BE2C (cell line): Measurements from ENCODE around the gene EFEMP1.

Source experiments
- DNase-seq: peaks from one replicate; pipeline ENCODE4 v3.0.0-alpha.2; 2020
- H3K27me3 ChIP-seq: fragments of 250-450 bp; sonication (Bioruptor Pico); 2 replicates; pipeline ENCODE4 v1.5.1; 2020; ENCODE audit warnings: mild to moderate bottlenecking
- H3K36me3 ChIP-seq: fragments of 250-450 bp; sonication (Bioruptor Pico); 2 replicates; pipeline ENCODE4 v1.5.1; 2020; ENCODE audit warnings: mild to moderate bottlenecking
- H3K4me1 ChIP-seq: fragments of 250-450 bp; sonication (Bioruptor Pico); 2 replicates; pipeline ENCODE4 v1.5.1; 2020
- H3K4me3 ChIP-seq: 2 replicates; pipeline ENCODE4 v1.5.1; 2011; ENCODE audit warnings: low read depth, low read length
- H3K9me3 ChIP-seq: fragments of 250-450 bp; sonication (Bioruptor Pico); 2 replicates; pipeline ENCODE4 v1.5.1; 2020
- TF ChIP-seq, protein P1 (sequence below): IDR thresholded peaks from 2 replicates; pipeline ENCODE4 v1.5.1; 2012; ENCODE audit warnings: mild to moderate bottlenecking, low read depth, low read length

EFEMP1 gene

GRCh38 chr2:55859875-55860274 is 63.7 kb downstream of the EFEMP1 start:
- no peaks in the 10 kb centered on the region for H3K4me1 ChIP-seq
- TF ChIP-seq, protein P1, sequence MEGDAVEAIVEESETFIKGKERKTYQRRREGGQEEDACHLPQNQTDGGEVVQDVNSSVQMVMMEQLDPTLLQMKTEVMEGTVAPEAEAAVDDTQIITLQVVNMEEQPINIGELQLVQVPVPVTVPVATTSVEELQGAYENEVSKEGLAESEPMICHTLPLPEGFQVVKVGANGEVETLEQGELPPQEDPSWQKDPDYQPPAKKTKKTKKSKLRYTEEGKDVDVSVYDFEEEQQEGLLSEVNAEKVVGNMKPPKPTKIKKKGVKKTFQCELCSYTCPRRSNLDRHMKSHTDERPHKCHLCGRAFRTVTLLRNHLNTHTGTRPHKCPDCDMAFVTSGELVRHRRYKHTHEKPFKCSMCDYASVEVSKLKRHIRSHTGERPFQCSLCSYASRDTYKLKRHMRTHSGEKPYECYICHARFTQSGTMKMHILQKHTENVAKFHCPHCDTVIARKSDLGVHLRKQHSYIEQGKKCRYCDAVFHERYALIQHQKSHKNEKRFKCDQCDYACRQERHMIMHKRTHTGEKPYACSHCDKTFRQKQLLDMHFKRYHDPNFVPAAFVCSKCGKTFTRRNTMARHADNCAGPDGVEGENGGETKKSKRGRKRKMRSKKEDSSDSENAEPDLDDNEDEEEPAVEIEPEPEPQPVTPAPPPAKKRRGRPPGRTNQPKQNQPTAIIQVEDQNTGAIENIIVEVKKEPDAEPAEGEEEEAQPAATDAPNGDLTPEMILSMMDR, result no peak
- H3K36me3 ChIP-seq, result no peaks in the 10 kb centered on the region
- H3K9me3 ChIP-seq, result no peaks in the 10 kb centered on the region
- DNase-seq, result no peak
- no peaks in the 10 kb centered on the region for H3K27me3 ChIP-seq
- no peak overlapping the region for H3K4me3 ChIP-seq

DNA sequence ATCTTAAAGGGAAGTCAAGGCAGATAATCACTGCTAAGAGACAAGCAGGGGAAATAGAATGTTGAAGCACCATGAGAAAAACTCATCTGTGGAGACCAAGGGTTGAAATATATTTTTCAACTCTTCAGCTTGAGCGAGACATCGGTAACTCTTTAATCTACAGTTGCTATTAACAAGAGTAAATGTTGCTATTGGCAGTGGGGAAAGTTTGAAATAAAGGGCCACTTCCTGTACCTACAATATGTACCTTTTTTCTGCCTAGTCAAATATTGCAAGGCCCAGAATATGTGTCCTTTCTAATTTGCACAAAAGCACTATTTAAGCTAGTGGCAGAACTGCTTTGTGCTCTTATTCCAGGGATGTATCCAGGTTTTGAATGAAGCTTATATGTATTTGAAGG is 65.8 kb downstream of the EFEMP1 start:
- TF ChIP-seq, protein P1, result no peak
- Histone ChIP-seq H3K36me3 (no peaks in the 10 kb centered on the region), H3K4me3 (no peak overlapping the region), H3K9me3 (no peaks in the 10 kb centered on the region), H3K27me3 (no peaks in the 10 kb centered on the region), H3K4me1 (no peaks in the 10 kb centered on the region)
- DNase-seq, result no peak

GRCh38 chr2:55856936-55857335 is 66.6 kb downstream of the EFEMP1 start:
- H3K27me3 ChIP-seq, result no peaks in the 10 kb centered on the region
- H3K36me3 ChIP-seq, result no peaks in the 10 kb centered on the region
- H3K4me1 ChIP-seq, result no peaks in the 10 kb centered on the region
- H3K9me3 ChIP-seq, result no peaks in the 10 kb centered on the region
- no peak overlapping the region for H3K4me3 ChIP-seq
- TF ChIP-seq, protein P1, result no peak
- no peak for DNase-seq

- H3K27me3 ChIP-seq, result no peaks in the 10 kb centered on the region
- no peak for DNase-seq
- no peaks in the 10 kb centered on the region for H3K4me1 ChIP-seq
- H3K9me3 ChIP-seq, result no peaks in the 10 kb centered on the region
- TF ChIP-seq, protein P1, result no peak
- H3K4me3 ChIP-seq, result no peak overlapping the region
- H3K36me3 ChIP-seq, result no peaks in the 10 kb centered on the region
Observed at GRCh38 chr2:55848096-55848495, 75.5 kb downstream of the EFEMP1 start.

DNA sequence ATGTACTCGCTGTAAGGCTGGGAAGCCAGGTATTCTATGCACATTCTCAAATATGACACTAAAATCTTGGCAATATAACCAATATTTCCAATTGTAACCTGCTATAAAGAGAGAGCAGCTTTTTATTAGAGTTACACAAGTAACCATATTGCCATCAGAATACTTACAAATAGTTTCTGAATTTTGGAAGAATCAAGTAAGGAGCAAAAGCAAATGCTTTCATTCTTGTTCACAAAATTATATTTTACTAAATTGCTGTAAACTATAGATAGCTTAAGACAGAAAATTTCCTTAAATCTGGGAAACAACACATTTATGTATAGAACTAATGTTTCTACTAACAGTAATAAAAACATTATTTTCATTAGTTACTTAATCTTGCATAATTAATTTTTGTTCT is 77.2 kb downstream of the EFEMP1 start:
- TF ChIP-seq, protein P1, result no peak
- Histone ChIP-seq H3K27me3 (no peaks in the 10 kb centered on the region), H3K36me3 (no peaks in the 10 kb centered on the region), H3K9me3 (no peaks in the 10 kb centered on the region), H3K4me1 (no peaks in the 10 kb centered on the region), H3K4me3 (no peak overlapping the region)
- no peak for DNase-seq

- TF ChIP-seq, protein P1, result no peak
- no peak for DNase-seq
Observed at GRCh38 chr2:55844986-55845385, 78.6 kb downstream of the EFEMP1 start.

More at GRCh38 chr2:55844986-55845385, 78.6 kb downstream of the EFEMP1 start:
- H3K36me3 ChIP-seq, result no peaks in the 10 kb centered on the region
- no peaks in the 10 kb centered on the region for H3K4me1 ChIP-seq
- H3K4me3 ChIP-seq, result no peak overlapping the region
- H3K9me3 ChIP-seq, result no peaks in the 10 kb centered on the region
- no peaks in the 10 kb centered on the region for H3K27me3 ChIP-seq
